ENCODE measurements around the gene SNX1.
A peak's percentile ranks its signal among the peaks of the same experiment; 100 is the strongest.
"Not testable (repeated sequence)": the region's sequence is repeated elsewhere in the genome, so short reads cannot be mapped to it uniquely, and the experiment has no call there.

SNX1 gene

GRCh38 chr15:64095795-64096667 lies at the start of gene SNX1:
Gene SNX1, plus strand, starts transcription at chr15:64095982. Its CDS starts 32 bp downstream, at chr15:64096014.
- DNase-seq: peak; percentile 97

- peak; percentile 63 for DNase-seq
These were observed 49.2 kb upstream of the SNX1 start, which contains the start of gene DAPK2 for GRCh38 chr15:64046421-64047153. Gene DAPK2, minus strand, starts transcription at chr15:64046485. Its CDS starts 6,224 bp downstream, at chr15:64040261.

GRCh38 chr15:64048781-64049460 lies 46.9 kb upstream of the SNX1 start:
- DNase-seq: no peak

GRCh38 chr15:64050281-64051092 lies 45.3 kb upstream of the SNX1 start:
- DNase-seq: no peak

GRCh38 chr15:64051093-64051402 lies 44.7 kb upstream of the SNX1 start:
- DNase-seq: no peak

GRCh38 chr15:64051407-64052259 lies 44.1 kb upstream of the SNX1 start:
- no peak for DNase-seq

- DNase-seq: no peak
These were observed 42.8 kb upstream of the SNX1 start for GRCh38 chr15:64052925-64053491.

- DNase-seq: not testable (repeated sequence)
These were observed 42.1 kb upstream of the SNX1 start for GRCh38 chr15:64053674-64054073.

GRCh38 chr15:64058279-64058678 lies 37.5 kb upstream of the SNX1 start:
- DNase-seq: no peak

GRCh38 chr15:64059104-64059503 lies 36.7 kb upstream of the SNX1 start:
- not testable (repeated sequence) for DNase-seq

- no peak for DNase-seq
These were observed 35.1 kb upstream of the SNX1 start for GRCh38 chr15:64060716-64061115.

GRCh38 chr15:64066451-64066850 lies 29.3 kb upstream of the SNX1 start:
- no peak for DNase-seq

GRCh38 chr15:64067564-64068030 lies 28.2 kb upstream of the SNX1 start:
- peak; percentile 68 for DNase-seq

- no peak for DNase-seq
These were observed 27.6 kb upstream of the SNX1 start for GRCh38 chr15:64068133-64068532.

GRCh38 chr15:64070106-64070505 lies 25.7 kb upstream of the SNX1 start:
- DNase-seq: no peak

- no peak for DNase-seq
These were observed 24.6 kb upstream of the SNX1 start for GRCh38 chr15:64070965-64071851.

GRCh38 chr15:64071931-64072765 lies 23.6 kb upstream of the SNX1 start:
- DNase-seq: no peak

- no peak for DNase-seq
These were observed 23.0 kb upstream of the SNX1 start for GRCh38 chr15:64072812-64073211.

GRCh38 chr15:64073496-64073895 lies 22.3 kb upstream of the SNX1 start:
- DNase-seq: not testable (repeated sequence)
